ENCODE results near the gene ZNF883.

DNA sequence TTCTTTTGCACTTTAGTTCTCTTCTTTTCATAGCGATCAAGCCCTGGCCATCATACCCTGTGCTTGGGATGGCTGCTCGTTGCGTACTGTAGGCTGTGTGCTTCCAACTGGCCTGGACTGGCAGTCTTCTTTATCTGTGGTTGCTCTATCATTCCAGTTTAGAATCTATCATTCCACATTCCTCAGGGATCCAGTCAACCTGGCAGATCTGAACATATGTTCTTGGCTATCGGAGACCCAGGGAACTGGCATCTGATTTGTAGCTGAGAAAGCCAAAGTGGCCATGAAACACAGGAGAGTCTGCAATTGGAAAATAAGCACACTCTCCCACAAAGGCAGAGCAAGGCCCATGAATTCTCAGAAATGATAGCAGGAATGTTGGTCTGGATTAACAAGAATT, 98.7 kb downstream of the ZNF883 start:
- no peak for TF ChIP-seq POLR2AphosphoS5 (IDR thresholded peaks at IDR 0.05; ENCODE audit: low read depth, low read length)
- TF ChIP-seq POLR2A (IDR thresholded peaks at IDR 0.05; ENCODE audit: low read depth, low read length), result no peak

Data from GM12892 (cell line).